Calu3 (cell line): ENCODE measurements around the gene SLC1A6. TPM values are rescaled to one million over a fixed set of nuclear protein-coding genes. Genes with fewer than 3 reads are reported as not detected.

Experiments used
- Bru-seq: library from RNA; stranded (reverse); fragments of 400-500 nt; gene quantifications from one replicate; lab custom pipeline; 2021; lab: Mats Ljungman, UMichigan
- BruChase-seq, 2 experiments: library from RNA; stranded (reverse); fragments of 400-500 nt; gene quantifications; one replicate each; lab custom pipeline; 2021; lab: Mats Ljungman, UMichigan
- BruUV-seq: library from RNA; stranded (reverse); fragments of 400-500 nt; replicated peaks from 2 replicates; lab custom pipeline; 2021; lab: Mats Ljungman, UMichigan
- CTCF ChIA-PET: fragments of 300-600 bp; sonication (Branson Sonifier 250); formaldehyde crosslinking; loops from one replicate; lab custom pipeline; 2022; ENCODE audit warnings: antibody characterized with exemption; lab: Charles Lee
- DNase-seq: peaks from one replicate; pipeline ENCODE4 v3.0.0; 2022
- H3K27ac Mint-ChIP-seq: one replicate; pipeline ENCODE4 v1.8.0; 2022; ENCODE audit warnings: mixed read lengths; ENCODE audit not compliant: unreplicated experiment
- H3K27me3 Mint-ChIP-seq: one replicate; pipeline ENCODE4 v1.8.0; 2022; ENCODE audit warnings: mixed read lengths; ENCODE audit not compliant: unreplicated experiment
- H3K36me3 Mint-ChIP-seq: one replicate; pipeline ENCODE4 v1.8.0; 2022; ENCODE audit warnings: mild to moderate bottlenecking, moderate library complexity, mixed read lengths; ENCODE audit not compliant: insufficient read depth, unreplicated experiment
- H3K4me1 Mint-ChIP-seq: one replicate; pipeline ENCODE4 v1.8.0; 2022; ENCODE audit warnings: mild to moderate bottlenecking, low read depth, mixed read lengths; ENCODE audit not compliant: unreplicated experiment
- H3K4me3 Mint-ChIP-seq: one replicate; pipeline ENCODE4 v1.8.0; 2022; ENCODE audit warnings: mild to moderate bottlenecking, low read depth, moderate library complexity, mixed read lengths; ENCODE audit not compliant: unreplicated experiment
- H3K9me3 Mint-ChIP-seq: one replicate; pipeline ENCODE4 v1.8.0; 2022; ENCODE audit warnings: low read depth, mixed read lengths; ENCODE audit not compliant: unreplicated experiment
- CTCF ChIP-seq: fragments of 200-600 bp; IDR thresholded peaks from one replicate; pipeline ENCODE4 v1.8.0; 2022; ENCODE audit warnings: antibody characterized with exemption; ENCODE audit not compliant: unreplicated experiment
- intact Hi-C: fragments of 100-400 bp; cut with micrococcal nuclease; formaldehyde crosslinking; loops from one replicate; pipeline ENCODE4 v1.10.0; 2022; ENCODE audit not compliant: unreplicated experiment
- long read RNA-seq: library from polyadenylated mRNA; stranded (forward); transcript quantifications from one replicate; pipeline ENCODE4 v2.0.0, GENCODE V29; 2022
- total RNA-seq: library from RNA; stranded (reverse); gene quantifications from 2 replicates; pipeline ENCODE4 v1.2.3, GENCODE V29; 2022

Gene SLC1A6
- not detected in 2 replicates for total RNA-seq
- not detected for Bru-seq, nascent RNA
- BruChase-seq, experiment 1, labeled RNA remaining after a 6-hour chase = percentile 4 among the genes with signal in this experiment
- BruChase-seq, experiment 2, labeled RNA remaining after a 2-hour chase = percentile 3 among the genes with signal in this experiment
- long read RNA-seq = 0 reads

- no TSS peak for BruUV-seq
- H3K36me3 Mint-ChIP-seq = no peaks in the 10 kb centered on the region
- H3K4me1 Mint-ChIP-seq = no peaks in the 10 kb centered on the region
- TF ChIP-seq CTCF = no peak
- H3K27ac Mint-ChIP-seq = no peak within 1 kb of the TSS
- H3K9me3 Mint-ChIP-seq = no peaks in the 10 kb centered on the region
- no peak within 1 kb of the TSS for H3K4me3 Mint-ChIP-seq
- CTCF ChIA-PET = interaction anchor here (0.6 kb wide), 1 partner anchor 788 kb away, joined by 3 read pairs; no protein-coding TSS in a partner anchor
- no peak for DNase-seq
- intact Hi-C loops = no loop called here
- H3K27me3 Mint-ChIP-seq = peaks cover 20% of the 10 kb centered on the region
Observed at GRCh38 chr19:14979476-14980255, at the start of gene SLC1A6. SLC1A6 (minus strand) TSS chr19:14979864; CDS start chr19:14972910, 6,954 bp downstream.

- H3K4me1 Mint-ChIP-seq = no peaks in the 10 kb centered on the region
Observed at GRCh38 chr19:15028490-15028889, 48.8 kb upstream of the SLC1A6 start.

GRCh38 chr19:15025217-15025616 lies 45.6 kb upstream of the SLC1A6 start:
- no peaks in the 10 kb centered on the region for H3K36me3 Mint-ChIP-seq
- H3K4me1 Mint-ChIP-seq = no peaks in the 10 kb centered on the region
- H3K27ac Mint-ChIP-seq = no peak overlapping the region
- intact Hi-C loops = no loop called here
- no peak for TF ChIP-seq CTCF
- CTCF ChIA-PET = interaction anchor here (0.7 to 1.1 kb wide), 4 partner anchors 12 to 128 kb away, joined by 3 to 5 read pairs (median 4); no protein-coding TSS in a partner anchor
- peaks cover 34% of the 10 kb centered on the region for H3K27me3 Mint-ChIP-seq
- DNase-seq = peak; percentile 4
- BruUV-seq = no TSS peak
- no peak overlapping the region for H3K4me3 Mint-ChIP-seq
- H3K9me3 Mint-ChIP-seq = no peaks in the 10 kb centered on the region

More at GRCh38 chr19:15028490-15028889, 48.8 kb upstream of the SLC1A6 start:
- no TSS peak for BruUV-seq
- H3K4me3 Mint-ChIP-seq = no peak overlapping the region
- H3K9me3 Mint-ChIP-seq = no peaks in the 10 kb centered on the region
- no peaks in the 10 kb centered on the region for H3K36me3 Mint-ChIP-seq
- no peak for DNase-seq
- CTCF ChIA-PET = no interaction called here
- TF ChIP-seq CTCF = no peak
- H3K27ac Mint-ChIP-seq = no peak overlapping the region
- intact Hi-C loops = no loop called here
- H3K27me3 Mint-ChIP-seq = peaks cover 47% of the 10 kb centered on the region

- Mint-ChIP-seq H3K27ac (no peak overlapping the region), H3K27me3 (peaks cover 30% of the 10 kb centered on the region), H3K36me3 (no peaks in the 10 kb centered on the region), H3K4me1 (no peaks in the 10 kb centered on the region), H3K4me3 (no peak overlapping the region), H3K9me3 (no peaks in the 10 kb centered on the region)
- CTCF ChIA-PET = no interaction called here
- BruUV-seq = no TSS peak
- no peak for TF ChIP-seq CTCF
- no peak for DNase-seq
- intact Hi-C loops = no loop called here
Observed at GRCh38 chr19:15022752-15023151, 43.1 kb upstream of the SLC1A6 start.
